HG02798 (cell line): ENCODE measurements around the gene ZNF319.

Source experiments
- ATAC-seq: cut with Tn5 transposase; IDR thresholded peaks from one replicate; pipeline ENCODE4 v1.9.1; 2021; ENCODE audit warnings: mild to moderate bottlenecking; ENCODE audit not compliant: unreplicated experiment, poor library complexity

Gene ZNF319

DNA sequence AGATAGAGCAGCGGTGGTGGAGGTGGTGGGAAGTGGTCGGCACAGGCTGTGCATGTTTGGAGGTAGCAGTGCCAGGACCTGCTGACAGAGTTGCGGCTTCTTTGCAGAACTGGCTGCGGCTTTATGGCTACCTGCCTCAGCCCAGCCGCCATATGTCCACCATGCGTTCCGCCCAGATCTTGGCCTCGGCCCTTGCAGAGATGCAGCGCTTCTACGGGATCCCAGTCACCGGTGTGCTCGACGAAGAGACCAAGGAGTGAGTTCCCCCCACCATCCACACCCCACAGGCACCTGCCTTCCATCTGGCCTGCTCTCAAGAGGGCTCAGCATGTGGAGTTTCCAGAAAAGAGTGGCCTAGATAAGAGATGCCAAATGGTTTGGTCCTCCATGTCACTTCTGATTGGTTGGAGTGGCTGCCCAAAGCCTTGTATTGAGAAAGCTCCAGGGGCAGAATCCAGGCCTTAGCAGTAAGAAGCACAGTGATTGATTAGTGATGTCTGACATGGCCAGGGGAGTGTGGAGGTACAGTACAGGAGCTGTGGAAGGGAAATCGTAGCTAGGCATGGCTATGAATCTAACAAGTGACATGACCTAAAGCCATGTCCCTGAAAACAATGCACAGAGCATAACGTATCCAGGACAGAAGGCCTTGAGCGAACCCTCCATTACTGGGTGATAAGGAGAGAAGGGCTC, 37.0 kb upstream of the ZNF319 start:
- ATAC-seq: no peak

DNA sequence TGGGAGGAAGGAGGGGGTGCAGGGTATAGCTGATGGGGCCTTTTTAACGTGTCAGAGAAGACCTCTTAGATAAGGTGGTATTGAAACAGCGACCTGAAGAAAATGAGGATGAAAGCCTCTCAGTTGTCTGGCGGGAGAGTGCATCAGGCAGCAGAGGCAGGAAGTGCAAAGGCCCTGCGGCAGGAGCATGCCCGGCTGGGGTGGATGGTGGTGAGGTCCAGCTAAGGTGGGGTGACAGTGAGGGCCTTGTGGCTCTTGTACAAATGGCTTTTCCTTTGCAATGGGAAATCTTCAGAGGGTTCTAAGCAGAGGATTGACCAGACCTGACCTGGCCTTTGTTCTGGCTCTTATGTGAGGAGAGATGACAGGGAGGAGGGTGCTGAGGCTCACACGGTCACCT, 36.5 kb upstream of the ZNF319 start:
- no peak for ATAC-seq

DNA sequence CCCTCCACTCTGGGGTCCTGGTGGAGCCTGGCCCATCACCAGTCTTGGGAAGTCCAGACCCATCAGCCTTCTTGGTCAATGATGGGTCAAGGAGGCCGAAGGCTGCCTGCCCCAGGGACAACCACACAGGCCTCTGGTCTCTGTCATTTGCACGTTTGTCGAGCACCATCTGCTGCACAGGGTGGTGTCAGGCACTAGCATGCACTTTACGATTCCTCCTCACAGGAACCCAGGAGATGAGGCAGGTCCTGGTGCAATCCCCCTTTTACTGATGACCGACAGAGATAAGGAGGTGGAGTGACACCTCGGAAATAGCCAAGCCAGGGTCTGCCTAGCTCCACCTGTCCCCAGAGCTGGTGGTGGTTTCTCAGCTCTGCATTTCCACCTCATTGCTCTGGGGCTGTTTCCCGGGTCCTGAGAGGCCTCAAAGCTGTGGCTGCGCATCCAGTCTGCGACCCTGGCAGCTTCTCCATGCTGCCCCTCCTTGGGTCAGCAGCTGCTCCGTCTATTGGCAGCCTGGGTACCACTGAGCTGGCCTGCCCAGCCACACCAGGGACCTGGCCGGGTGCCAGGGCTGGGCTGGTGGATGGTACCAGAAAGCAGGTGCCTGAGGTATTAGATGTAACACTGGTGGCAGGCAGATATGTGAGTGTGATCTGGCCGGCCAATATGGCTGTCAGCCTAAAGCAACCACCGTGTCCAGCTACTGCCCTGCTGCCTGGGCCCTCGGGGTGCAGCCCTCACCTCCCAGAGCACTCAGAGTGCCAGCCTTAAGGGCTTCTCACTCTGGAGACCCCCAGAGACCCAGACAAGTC, 35.1 kb upstream of the ZNF319 start:
- no peak for ATAC-seq

DNA sequence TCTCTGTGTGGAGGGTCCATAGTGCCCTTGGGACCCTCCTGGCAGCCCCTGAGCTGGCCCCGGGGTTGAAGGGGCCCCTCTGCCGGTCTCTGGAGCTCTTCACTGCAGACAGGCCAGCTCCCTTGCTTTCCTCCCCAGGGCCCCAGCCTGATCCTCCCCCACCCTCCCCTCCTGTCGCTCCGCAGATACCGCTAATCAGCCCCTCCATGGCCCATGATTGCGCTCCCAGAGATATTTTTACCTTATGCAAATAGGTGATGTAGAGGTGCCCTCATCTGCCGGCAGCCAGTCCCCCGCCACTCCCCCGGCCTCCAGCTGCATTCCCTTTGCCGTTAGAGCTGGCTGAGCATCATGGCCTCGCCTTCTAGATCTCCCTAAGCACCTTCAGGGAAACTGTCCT, 34.3 kb upstream of the ZNF319 start:
- no peak for ATAC-seq

GRCh38 chr16:58034128-58034685, 33.7 kb upstream of the ZNF319 start:
- no peak for ATAC-seq

DNA sequence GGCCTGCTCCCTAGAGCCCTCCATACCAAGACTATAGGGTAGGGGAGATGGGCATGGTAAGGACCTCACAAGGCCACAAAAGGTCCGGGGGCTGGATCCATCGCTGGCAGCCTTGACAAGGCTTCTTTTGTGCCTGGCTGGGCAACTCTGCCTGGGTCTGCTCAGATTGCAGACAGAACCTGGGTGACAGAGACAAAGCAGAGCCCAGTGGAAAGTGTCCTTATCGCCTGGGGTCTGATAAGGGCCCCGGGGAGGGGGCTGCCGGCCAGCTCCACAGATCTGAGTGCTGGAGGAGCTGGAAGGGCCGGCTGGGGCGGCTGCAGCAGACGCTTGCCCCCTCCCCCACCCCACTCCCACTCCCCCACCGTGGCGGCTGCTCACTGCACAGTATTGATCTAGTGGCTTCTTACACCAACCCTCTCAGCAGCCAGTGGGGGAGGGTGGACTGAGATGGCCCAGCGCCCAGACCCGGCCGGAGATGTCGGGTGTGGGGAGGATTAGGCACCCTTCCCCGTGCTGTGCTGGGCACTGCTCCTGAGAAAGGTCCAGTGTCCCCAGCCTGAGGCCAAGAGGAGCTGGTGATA, 32.3 kb upstream of the ZNF319 start:
- ATAC-seq: no peak

DNA sequence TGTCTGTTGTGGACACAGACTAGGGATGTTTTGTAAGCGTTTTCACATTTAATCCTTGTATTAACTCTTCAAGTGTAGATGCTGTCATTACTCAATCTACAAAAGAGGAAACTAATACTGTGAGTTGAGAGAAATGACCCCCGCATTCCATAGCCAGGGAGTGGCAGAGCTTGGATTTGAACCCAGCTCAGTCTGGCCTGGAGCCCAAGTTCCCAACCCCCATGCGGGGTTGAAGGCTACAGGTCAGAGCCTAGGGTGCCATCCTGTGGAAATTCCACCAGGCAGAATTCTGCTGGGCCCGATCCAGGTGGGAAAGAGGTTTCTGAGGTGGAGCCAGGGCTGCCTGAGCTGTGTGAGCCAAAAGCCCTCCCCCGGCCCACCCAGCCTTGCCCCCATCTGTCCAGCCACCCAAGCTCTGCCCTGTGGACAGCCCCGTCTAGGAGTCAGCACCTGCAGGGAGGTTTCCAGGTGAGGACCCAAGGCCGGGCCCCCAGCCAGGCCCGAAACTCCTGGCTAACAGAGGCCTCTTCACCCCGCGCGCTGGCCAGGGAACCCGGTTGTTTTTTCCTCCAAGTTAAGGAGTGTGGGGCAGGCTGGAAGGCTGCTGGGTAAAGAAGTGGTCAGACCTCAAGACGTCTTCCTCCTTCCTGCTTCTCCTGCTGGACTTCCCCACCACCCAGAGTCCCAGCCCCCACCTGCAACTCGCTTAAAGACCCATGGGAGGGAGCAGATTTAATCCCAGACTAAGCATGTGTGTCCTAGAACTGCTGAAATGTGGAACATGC, 30.7 kb upstream of the ZNF319 start:
- no peak for ATAC-seq

- no peak for ATAC-seq
Measured at GRCh38 chr16:58030136-58030840, 29.8 kb upstream of the ZNF319 start.

DNA sequence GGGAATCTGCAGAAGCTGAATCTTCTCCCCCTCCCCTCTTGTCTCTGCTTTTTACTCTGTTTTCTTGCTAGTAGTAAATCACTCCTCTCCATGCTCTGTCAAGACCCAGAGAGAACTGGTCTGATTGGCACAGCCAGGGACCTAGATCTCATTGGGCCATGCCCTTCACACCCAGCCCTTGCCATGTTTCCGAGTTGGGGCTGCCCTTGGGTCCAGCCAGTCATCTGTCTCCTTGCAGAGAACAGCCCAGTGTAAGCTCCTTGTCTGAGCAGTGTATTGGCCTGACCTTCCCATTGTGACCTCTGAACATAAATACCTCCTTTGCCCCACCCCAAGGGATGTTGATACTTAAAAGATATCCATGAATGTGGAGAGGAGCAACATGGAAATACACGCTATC, 28.9 kb upstream of the ZNF319 start:
- ATAC-seq: no peak

DNA sequence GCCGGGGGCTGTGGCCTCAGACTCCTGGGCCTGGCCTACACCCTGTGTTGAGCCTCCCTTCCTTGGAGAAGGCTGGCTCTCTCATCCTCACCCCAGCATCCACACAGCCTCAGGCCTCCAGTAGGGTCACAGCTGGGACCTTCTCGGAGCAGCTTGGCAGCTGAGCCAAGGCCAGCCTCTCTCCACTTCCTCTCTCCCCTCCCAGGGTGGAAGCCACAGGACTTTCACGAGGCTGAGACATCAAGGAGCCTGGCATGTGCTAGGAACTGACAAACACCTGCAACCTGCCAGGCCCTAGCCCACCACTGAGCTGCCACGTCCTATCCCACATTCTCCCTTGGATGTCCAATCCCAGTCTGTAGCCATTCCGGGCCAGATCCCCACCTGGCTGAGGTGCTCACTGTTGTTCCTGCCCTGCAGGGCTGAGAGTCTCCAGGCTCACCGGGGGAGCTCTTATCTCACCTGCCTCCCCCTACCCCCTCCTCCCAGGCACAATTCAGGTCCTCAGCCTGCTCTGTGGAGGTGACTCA, 28.1 kb upstream of the ZNF319 start:
- no peak for ATAC-seq

DNA sequence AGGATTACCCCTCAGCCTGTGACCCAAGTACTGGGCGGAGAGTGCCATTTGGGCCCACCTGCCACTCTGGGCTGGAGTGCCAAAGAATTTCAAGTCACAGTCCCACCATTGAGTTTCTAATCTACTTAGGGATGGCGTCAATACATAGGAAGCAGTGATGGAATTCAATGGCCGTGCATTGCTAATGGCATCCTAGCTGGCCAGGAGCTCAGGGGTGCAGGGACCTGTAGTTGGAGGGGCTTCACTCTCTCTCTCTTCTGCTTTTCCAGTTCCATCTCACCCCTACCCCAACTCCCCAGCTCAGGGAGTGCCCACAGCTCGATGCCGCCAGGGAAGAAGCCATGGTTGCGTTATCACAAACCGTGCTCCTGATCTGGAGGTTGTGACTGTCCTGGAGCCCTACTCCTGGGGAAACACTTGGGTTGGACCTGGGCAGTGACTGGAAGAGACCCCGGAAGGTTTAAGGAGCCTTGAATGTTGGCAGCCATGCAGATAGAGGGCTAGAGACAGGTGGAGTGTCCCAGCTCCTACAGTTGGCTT, 27.5 kb upstream of the ZNF319 start:
- ATAC-seq: no peak

DNA sequence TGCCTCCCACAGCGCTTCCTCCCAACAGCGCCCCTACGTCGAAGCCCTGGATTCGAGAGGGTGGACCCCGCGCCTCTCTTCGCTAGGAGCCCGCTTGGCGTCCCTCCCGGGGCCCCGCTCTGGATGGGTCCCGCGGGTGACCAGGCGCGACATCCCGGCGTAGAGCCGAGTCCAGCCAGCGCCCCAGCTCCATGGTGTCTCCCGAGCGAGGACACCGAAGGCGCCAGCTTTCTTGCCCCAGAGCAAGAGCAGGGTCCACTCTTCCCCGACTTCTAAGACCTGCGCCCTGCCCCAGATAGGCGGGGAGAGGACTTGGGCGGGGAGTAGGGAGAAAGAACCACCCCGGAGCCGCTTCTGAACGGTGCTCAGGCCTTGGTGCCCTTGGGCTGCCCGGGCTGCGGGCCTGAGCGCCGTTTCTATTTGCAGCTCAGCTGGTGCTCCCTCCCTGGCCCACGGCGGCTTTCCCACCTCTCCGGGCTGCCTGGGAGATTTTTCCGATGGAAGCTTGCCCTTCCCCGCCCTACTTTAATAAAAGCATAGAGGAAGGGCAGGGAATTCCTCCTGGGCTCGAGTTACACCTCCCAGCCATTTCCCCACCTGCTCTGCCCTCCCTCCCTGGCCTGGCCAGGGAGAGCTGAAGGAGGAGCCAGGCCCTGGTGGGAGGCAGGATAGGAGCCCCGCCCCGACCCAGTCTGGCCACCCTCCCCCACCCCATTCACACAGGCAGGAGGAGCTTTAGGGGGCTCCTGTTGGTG, 26.9 kb upstream of the ZNF319 start:
- ATAC-seq: no peak

DNA sequence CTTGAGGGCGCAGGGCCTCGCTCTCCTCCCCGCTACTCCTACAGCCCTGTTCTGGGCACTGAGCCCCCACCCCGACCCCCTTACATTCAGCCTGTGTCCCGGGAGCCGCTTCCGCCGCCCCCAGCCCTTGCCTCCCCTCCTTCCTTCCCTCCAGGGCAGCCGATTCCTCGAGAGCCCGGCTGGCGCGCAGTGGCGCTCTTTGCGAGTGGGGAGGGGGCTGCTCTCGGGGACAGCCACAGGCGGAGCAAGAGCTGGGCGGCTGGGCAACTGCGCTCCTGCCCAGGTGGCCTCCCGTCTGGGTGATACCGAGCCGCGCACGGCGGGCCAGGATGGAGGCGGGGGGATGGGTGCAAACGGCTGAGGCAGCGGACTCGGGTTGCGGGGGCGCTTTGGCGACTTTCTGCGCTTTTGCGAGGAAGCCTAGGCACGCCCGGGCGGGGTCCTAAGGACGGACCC, 26.3 kb upstream of the ZNF319 start:
- ATAC-seq: no peak

GRCh38 chr16:58026139-58026704, 25.8 kb upstream of the ZNF319 start:
- no peak for ATAC-seq

GRCh38 chr16:58025351-58026138, 25.1 kb upstream of the ZNF319 start, which contains the start of gene MMP15:
Gene MMP15, plus strand, starts transcription at chr16:58025754. Its CDS starts 597 bp downstream, at chr16:58026351.
- peak; percentile 64 for ATAC-seq

GRCh38 chr16:58024486-58025350, 24.2 kb upstream of the ZNF319 start:
- ATAC-seq: no peak
